ENCODE results near the gene PLB1.

The PLB1 gene

DNA sequence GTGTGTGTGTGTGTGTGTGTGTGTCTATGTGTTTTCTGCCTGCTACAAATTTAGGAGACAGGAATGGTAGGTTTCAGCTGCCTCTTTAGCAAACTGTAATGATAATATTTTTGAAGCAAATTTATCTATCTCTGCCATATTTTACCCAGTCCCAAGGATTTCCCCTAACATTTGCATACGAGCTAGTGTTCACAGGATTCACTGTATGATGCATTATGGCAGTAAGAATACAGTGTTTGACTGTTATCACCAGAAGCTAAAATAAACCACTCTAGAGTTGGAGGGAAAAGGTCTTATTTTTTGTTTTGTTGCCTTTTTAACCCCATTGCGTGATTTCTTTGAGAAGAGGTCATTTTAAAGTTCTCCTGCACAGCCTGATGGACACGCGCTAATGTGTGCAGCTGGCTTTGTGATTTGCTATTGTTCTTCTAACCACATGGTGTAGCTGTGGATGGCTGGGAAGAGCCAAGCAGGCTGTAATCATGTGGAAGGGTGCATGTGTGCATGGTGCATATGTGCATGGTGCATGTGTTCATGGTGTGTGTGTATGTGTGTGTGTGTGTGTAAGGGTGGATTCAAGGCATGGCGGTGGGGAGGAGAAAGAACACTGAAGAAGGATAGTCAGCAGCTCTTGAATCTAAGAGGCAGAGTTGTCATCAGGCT, 62.4 kb downstream of the PLB1 start:
- no peak for DNase-seq (ENCODE audit: low read depth in 1 of 2, low spot score in 1 of 2)
- Histone ChIP-seq H3K4me3 (replicated peaks; ENCODE audit: insufficient read depth, low read length) (no peak overlapping the region), H3K27ac (replicated peaks) (peak overlapping the region; percentile 69), H3K27me3 (ENCODE audit: insufficient read depth, poor library complexity, severe bottlenecking) (no peaks in the 10 kb centered on the region)
- no peak for TF ChIP-seq SPI1 (IDR thresholded peaks at IDR 0.05; ENCODE audit: borderline replicate concordance, low read depth)
- TF ChIP-seq, protein P1, sequence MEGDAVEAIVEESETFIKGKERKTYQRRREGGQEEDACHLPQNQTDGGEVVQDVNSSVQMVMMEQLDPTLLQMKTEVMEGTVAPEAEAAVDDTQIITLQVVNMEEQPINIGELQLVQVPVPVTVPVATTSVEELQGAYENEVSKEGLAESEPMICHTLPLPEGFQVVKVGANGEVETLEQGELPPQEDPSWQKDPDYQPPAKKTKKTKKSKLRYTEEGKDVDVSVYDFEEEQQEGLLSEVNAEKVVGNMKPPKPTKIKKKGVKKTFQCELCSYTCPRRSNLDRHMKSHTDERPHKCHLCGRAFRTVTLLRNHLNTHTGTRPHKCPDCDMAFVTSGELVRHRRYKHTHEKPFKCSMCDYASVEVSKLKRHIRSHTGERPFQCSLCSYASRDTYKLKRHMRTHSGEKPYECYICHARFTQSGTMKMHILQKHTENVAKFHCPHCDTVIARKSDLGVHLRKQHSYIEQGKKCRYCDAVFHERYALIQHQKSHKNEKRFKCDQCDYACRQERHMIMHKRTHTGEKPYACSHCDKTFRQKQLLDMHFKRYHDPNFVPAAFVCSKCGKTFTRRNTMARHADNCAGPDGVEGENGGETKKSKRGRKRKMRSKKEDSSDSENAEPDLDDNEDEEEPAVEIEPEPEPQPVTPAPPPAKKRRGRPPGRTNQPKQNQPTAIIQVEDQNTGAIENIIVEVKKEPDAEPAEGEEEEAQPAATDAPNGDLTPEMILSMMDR (IDR thresholded peaks at IDR 0.05; ENCODE audit: insufficient read depth, low read length), result no peak

DNA sequence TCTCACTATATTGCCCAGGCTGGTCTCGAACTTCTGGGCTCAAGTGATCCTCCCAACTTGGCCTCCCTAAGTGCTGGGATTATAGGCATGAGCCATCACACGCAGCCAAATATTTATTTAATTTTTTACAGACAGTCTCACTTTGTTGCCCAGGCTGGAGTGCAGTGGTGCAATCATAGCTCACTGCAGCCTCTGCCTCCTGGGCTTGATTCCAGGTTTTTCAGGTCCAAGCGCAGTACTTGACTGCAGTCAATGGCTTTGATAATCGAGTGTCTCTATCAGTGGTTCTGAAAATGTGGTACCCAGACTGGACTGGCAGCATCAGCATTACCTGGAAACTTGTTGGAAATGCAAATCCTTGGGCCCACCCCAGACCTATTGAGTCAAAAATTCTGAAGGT, 63.1 kb downstream of the PLB1 start:
- DNase-seq (ENCODE audit: low read depth in 1 of 2, low spot score in 1 of 2), result no peak
- H3K4me3 ChIP-seq (replicated peaks; ENCODE audit: insufficient read depth, low read length), result no peak overlapping the region
- no peaks in the 10 kb centered on the region for H3K27me3 ChIP-seq (ENCODE audit: insufficient read depth, poor library complexity, severe bottlenecking)
- peak overlapping the region; percentile 69 for H3K27ac ChIP-seq (replicated peaks)
- TF ChIP-seq POLR2AphosphoS5 (IDR thresholded peaks at IDR 0.05; ENCODE audit: low read depth) (no peak), GABPA (IDR thresholded peaks at IDR 0.05; ENCODE audit: low read depth) (no peak), SPI1 (IDR thresholded peaks at IDR 0.05; ENCODE audit: borderline replicate concordance, low read depth) (no peak)
- TF ChIP-seq, protein P1 (IDR thresholded peaks at IDR 0.05; ENCODE audit: insufficient read depth, low read length), result no peak
- TF ChIP-seq, protein P2, sequence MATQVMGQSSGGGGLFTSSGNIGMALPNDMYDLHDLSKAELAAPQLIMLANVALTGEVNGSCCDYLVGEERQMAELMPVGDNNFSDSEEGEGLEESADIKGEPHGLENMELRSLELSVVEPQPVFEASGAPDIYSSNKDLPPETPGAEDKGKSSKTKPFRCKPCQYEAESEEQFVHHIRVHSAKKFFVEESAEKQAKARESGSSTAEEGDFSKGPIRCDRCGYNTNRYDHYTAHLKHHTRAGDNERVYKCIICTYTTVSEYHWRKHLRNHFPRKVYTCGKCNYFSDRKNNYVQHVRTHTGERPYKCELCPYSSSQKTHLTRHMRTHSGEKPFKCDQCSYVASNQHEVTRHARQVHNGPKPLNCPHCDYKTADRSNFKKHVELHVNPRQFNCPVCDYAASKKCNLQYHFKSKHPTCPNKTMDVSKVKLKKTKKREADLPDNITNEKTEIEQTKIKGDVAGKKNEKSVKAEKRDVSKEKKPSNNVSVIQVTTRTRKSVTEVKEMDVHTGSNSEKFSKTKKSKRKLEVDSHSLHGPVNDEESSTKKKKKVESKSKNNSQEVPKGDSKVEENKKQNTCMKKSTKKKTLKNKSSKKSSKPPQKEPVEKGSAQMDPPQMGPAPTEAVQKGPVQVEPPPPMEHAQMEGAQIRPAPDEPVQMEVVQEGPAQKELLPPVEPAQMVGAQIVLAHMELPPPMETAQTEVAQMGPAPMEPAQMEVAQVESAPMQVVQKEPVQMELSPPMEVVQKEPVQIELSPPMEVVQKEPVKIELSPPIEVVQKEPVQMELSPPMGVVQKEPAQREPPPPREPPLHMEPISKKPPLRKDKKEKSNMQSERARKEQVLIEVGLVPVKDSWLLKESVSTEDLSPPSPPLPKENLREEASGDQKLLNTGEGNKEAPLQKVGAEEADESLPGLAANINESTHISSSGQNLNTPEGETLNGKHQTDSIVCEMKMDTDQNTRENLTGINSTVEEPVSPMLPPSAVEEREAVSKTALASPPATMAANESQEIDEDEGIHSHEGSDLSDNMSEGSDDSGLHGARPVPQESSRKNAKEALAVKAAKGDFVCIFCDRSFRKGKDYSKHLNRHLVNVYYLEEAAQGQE (IDR thresholded peaks at IDR 0.05; ENCODE audit: insufficient replicate concordance, low read depth), result no peak

DNA sequence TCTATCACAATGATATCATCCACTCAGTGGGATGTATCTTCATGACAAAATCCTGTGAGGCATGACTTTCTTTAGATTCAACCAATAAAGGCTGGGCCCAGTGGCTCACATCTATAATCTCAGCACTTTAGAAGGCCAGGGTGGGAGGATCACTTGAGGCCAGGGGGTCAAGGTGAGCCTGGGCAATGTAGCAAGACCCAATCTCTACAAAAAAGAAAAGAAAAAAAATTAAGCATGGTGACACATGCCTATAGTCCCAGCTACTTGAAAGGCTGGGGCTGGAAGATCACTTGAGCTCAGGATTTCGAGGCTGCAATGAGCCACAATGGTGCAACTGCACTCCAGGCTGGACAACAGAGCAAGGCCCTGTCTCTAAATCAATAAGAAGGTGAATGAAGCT, 68.0 kb downstream of the PLB1 start:
- TF ChIP-seq, protein P2 (IDR thresholded peaks at IDR 0.05; ENCODE audit: insufficient replicate concordance, low read depth), result no peak
- TF ChIP-seq, protein P1 (IDR thresholded peaks at IDR 0.05; ENCODE audit: insufficient read depth, low read length), result no peak
- TF ChIP-seq SPI1 (IDR thresholded peaks at IDR 0.05; ENCODE audit: borderline replicate concordance, low read depth), result no peak
- no peak for DNase-seq (ENCODE audit: low read depth in 1 of 2, low spot score in 1 of 2)

DNA sequence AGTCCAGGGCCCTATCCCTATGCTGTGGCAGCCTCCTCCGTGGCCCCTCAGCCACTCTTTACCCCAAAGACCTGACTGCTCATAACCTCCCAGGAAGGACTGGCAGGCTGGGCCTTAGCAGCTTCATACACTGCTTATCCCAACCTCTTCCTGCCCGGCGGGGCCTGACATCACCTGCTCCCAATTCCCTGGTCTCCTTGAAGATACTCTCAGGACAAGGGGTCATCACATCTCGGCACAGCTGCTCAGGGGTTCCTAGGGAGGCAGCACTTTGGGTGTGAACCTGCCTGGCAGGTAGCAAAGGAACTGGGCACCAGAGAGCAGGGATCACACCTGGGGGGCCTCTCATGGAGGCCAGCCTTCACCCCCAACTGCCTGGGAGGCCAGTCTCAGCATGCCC, 68.5 kb downstream of the PLB1 start:
- no peak for DNase-seq (ENCODE audit: low read depth in 1 of 2, low spot score in 1 of 2)
- no peak for TF ChIP-seq GABPA (IDR thresholded peaks at IDR 0.05; ENCODE audit: low read depth)
- TF ChIP-seq, protein P2 (IDR thresholded peaks at IDR 0.05; ENCODE audit: insufficient replicate concordance, low read depth), result no peak
- no peak for TF ChIP-seq SPI1 (IDR thresholded peaks at IDR 0.05; ENCODE audit: borderline replicate concordance, low read depth)
- TF ChIP-seq, protein P1 (IDR thresholded peaks at IDR 0.05; ENCODE audit: insufficient read depth, low read length), result no peak
- no peak for TF ChIP-seq POLR2AphosphoS5 (IDR thresholded peaks at IDR 0.05; ENCODE audit: low read depth)
- Histone ChIP-seq H3K27me3 (ENCODE audit: insufficient read depth, poor library complexity, severe bottlenecking) (no peaks in the 10 kb centered on the region), H3K27ac (replicated peaks) (no peak overlapping the region), H3K4me3 (replicated peaks; ENCODE audit: insufficient read depth, low read length) (no peak overlapping the region)

More for the DNA sequence above, 68.0 kb downstream of the PLB1 start:
- Histone ChIP-seq H3K27ac (replicated peaks) (no peak overlapping the region), H3K27me3 (ENCODE audit: insufficient read depth, poor library complexity, severe bottlenecking) (no peaks in the 10 kb centered on the region), H3K4me3 (replicated peaks; ENCODE audit: insufficient read depth, low read length) (no peak overlapping the region)
